Fibroblast of skin of abdomen (primary cell): ENCODE measurements around the gene CLDN15.

ENCODE experiments used
- DNase-seq: peaks from one replicate; pipeline ENCODE4 v3.0.0-alpha.2; 2013

CLDN15 gene

DNA sequence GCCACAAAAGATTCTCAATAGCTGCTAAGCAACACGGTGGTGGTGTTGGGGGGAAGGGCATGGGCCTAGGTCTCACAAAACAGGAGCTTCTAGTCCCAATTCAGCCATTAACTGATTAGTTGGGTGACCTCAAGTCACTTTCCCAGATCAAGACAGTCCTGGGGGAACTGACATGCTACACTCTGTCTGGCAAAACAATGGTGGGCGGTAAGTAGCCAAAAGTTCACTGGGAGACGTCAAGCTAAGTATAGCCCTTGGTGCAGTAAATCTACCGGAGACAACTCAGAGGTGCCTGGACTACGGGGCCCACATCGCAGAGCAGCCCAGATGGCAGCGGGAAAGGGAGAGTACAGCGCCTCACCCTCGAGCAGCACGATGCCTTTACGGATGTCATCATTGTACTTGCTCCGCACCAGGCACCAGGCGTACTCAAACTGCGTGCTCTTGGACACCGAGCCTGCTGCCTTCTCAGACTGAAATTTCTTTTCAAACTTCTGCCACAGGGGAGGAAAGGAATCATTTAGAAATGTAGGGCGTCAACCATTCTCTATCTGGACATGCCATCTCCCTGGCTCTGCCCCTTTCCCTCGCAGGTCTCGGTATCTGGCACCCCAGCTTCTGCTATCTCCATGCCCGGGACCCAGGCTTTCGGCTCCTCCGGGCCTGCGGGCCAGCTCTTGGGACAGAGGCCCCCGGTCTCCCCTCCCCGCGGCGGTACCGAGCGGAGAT, 6.2 kb upstream of the CLDN15 start:
- no peak for DNase-seq

GRCh38 chr7:101241443-101242349, 4.1 kb upstream of the CLDN15 start:
- DNase-seq = no peak

GRCh38 chr7:101241015-101241363, 3.4 kb upstream of the CLDN15 start:
- DNase-seq = no peak

- DNase-seq = no peak
Measured at GRCh38 chr7:101240226-101241014, 2.8 kb upstream of the CLDN15 start.

DNA sequence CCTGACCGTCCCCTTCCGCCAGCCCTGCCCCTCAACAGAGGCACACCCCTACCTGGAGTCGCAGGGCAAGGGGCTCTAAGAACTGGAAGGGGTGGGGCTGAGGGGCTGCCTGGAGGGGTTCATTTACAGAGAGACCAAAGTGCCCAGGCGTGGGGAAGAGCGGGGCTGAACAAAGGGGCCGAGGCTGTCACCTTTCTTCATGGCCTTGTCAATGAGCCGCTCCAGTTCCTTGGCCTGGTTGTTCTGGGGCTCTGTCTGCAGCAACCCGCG, 2.3 kb upstream of the CLDN15 start:
- DNase-seq = no peak

DNA sequence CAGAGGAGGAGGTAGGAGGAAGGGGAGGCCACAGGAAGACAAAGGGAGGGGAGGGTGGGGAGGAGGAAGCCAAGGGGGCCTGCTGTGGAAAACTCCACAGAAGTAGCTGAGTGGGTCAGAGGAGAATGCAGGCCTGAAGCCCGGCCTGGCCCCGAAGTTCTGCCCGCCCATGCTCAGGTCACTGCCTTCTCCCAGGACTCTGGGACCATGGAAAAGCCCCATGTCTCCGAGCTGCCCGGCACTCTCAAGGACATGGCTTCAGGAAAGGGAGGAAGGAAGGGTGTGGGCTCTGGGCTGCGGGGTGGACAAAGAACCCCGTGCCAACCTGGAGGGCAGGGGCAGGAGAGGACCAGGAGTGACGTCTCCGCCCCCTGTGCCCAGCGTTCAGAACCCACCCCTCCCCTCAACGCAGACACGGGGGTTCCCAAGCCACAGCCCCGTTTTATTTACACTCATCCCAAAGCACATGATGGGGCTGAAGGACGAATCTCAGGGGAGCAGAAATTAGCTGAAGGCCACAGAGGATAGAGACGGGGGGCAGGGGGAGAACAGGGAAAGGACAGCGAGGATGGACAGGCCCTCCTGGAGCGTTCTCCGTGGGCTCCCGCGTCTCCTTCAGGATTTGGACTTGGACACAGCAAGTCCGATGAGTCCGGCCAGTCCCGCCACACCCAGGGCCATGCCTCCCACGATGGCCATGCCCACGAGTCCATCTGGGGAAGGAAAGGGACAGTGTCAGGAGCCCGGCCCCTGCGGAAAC, 1.8 kb upstream of the CLDN15 start:
- DNase-seq = no peak

- DNase-seq = no peak
Measured at GRCh38 chr7:101238226-101239182, 902 bp upstream of the CLDN15 start.

GRCh38 chr7:101236292-101236835, 1.2 kb downstream of the CLDN15 start:
- no peak for DNase-seq

DNA sequence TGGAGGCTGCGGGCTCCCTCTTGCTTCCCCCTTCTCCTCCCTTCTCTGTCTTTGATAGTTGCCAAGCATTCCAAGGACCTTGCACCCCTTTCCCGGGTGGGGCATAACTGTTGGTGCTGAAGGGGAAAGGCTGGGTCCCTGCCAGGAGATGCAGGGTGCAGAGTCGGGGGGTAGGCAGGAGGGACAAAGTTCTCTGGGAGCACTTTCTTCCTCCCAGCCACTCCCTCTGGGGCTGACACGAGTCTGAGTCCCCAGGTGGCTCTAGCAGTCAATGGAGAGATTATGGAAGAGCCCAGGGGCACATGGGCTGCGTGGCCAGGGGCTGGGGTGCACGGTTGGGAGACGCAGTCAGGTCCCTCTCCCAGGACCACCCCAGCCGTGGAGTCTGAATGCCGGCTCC, 2.1 kb downstream of the CLDN15 start:
- DNase-seq = no peak

- DNase-seq = no peak
Measured at GRCh38 chr7:101235050-101235449, 2.6 kb downstream of the CLDN15 start.

DNA sequence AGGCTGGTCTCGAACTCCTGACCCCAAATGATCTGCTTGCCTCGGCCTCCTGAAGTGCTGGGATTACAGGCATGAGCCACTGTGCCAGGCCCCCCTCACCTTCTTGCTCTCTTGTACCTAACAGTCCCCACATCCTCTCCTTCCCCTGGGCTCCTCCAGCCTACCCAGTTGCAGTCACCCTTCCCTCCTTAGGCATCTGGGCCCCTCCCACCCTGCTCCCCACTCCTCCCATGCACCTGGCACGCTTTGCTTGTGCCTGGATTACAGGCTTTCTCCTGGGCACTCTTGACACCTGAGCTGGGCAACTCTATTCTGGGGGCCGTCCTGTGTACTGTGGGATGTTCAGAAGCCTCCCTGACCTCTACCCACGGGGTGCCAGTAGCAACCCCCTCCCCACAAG, 3.0 kb downstream of the CLDN15 start:
- DNase-seq = no peak

- no peak for DNase-seq
Measured at GRCh38 chr7:101233907-101234547, 3.6 kb downstream of the CLDN15 start.

- DNase-seq = no peak
Measured at GRCh38 chr7:101232141-101232850, 5.3 kb downstream of the CLDN15 start.

GRCh38 chr7:101231644-101232043, 6.0 kb downstream of the CLDN15 start:
- DNase-seq = no peak

GRCh38 chr7:101226721-101227120, 10.9 kb downstream of the CLDN15 start:
- DNase-seq = no peak

GRCh38 chr7:101225650-101226049, 12.0 kb downstream of the CLDN15 start:
- DNase-seq = no peak

GRCh38 chr7:101223528-101223927, 14.1 kb downstream of the CLDN15 start:
- no peak for DNase-seq

- no peak for DNase-seq
Measured at GRCh38 chr7:101222275-101222830, 15.2 kb downstream of the CLDN15 start.

DNA sequence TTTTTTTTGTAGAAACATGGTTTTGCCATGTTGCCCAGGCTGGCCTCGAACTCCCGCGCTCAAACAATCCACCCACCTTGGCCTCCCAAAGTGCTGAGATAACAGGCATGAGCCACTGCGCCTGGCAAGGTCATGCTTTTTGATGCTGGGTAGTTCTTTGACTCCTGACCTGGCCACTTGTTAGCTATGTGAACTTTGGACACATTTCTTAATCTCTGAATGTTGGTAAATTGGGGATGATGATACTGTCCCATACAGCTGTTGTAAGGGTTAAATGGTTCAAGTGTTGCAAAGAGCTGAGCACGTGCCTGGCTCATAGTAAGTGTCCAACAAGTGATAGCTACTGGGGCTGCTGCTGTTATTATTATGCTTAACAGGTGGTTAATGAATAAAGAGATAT, 17.3 kb downstream of the CLDN15 start:
- DNase-seq = no peak
